Measurements from ENCODE around the gene ITPR1. TPM values are rescaled to one million over a fixed set of nuclear protein-coding genes. Genes with fewer than 3 reads are reported as not detected.

The ITPR1 gene
- total and polyA plus RNA-seq, 11 donors, result 8.9 to 55.8 (median 19.9) TPM

DNA sequence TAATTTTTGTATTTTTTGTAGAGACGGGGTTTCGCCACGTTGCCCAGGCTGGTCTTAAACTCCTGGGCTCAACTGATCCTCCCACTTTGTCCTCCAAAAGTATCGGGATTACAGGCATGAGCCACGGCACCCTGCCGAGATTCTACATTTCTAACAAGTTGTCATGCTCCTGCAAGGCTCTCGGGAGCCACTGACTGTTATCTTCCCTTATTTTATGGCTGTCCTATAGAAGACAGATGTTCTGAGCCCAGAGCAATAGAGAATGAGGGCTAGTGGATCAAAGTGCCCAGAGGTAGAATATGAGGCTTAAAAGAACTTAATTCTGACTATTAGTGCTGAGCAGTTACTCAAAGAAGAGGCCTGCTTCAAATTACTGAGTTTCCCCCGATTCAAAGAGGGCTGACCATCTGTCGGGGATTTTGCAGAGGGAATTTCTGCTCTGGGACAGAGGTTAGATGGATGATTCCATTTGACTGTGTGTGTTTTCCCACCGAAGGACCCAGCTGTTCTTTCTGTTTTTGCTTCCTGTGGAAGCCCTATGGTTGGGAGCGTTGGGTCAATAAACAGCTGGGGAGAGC, 39.5 kb downstream of the ITPR1 start:
- ATAC-seq (peak; percentile 17 to 52 (median 34)), DNase-seq (no peak)
- intact Hi-C loops (cut with DNase I), result loop anchor here in 2 of 10 donors (5.0 to 10.0 kb wide), 2 partner anchors 50 to 52 kb away; no protein-coding TSS in a partner anchor
- H3K27me3 ChIP-seq, result no peaks in the 10 kb centered on the region
- no peaks in the 10 kb centered on the region for H3K36me3 ChIP-seq
- H3K4me3 ChIP-seq, result no peak overlapping the region
- peaks cover 0 to 80% (median 34%) of the 10 kb centered on the region in 12 donors for H3K4me1 ChIP-seq
- H3K9me3 ChIP-seq, result peaks cover 0 to 7% (median 0%) of the 10 kb centered on the region in 12 donors
- TF ChIP-seq CTCF (IDR thresholded peaks at IDR 0.05) (no peak), POLR2A (IDR thresholded peaks at IDR 0.05) (no peak)
- 62 to 73% (median 71%) methylated on average over 11 of the region's 11 CpGs for WGBS, 4 donors
- H3K27ac ChIP-seq, result peak overlapping the region; percentile 2 to 71 (median 48)

- DNase-seq (peak in 1 of 5 donors; percentile 48), ATAC-seq (peak in 3 of 4 donors; percentile 31 to 43 (median 37))
- no peaks in the 10 kb centered on the region for H3K36me3 ChIP-seq
- peaks cover 0 to 69% (median 31%) of the 10 kb centered on the region in 12 donors for H3K4me1 ChIP-seq
- 56 to 59% (median 58%) methylated on average over 14 of the region's 14 CpGs for WGBS, 4 donors
- H3K27ac ChIP-seq, result peak overlapping the region in 9 of 12 donors; percentile 14 to 71 (median 62)
- no peaks in the 10 kb centered on the region for H3K27me3 ChIP-seq
- H3K9me3 ChIP-seq, result peaks cover 0 to 19% (median 0%) of the 10 kb centered on the region in 12 donors
- no peak for TF ChIP-seq POLR2A (IDR thresholded peaks at IDR 0.05)
- no peak for TF ChIP-seq CTCF (IDR thresholded peaks at IDR 0.05)
- H3K4me3 ChIP-seq, result peak overlapping the region in 1 of 12 donors; percentile 4
- intact Hi-C loops (cut with DNase I), result loop anchor here in 2 of 10 donors (5.0 to 10.0 kb wide), 2 partner anchors 49 to 51 kb away; no protein-coding TSS in a partner anchor
Observed at GRCh38 chr3:4533489-4534443, 40.6 kb downstream of the ITPR1 start.

DNA sequence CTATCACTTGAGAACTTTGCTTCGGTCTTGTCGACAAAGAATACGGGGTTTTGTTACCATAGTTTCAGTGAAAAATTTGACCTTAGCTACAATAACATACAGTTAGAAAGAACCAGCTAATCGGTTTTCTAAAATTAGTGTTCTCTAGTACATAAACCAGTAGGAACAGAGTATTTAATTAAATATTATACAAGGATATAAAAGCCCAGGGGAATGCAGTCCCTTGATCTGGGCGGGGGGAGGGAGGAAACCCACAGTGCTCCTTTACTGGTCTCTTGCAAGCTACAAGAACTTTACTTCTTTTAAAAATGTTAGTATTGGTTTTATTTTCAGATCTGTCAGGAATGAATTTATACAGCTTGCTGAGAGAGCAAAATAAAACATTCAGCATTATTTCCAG, 41.8 kb downstream of the ITPR1 start:
- Histone ChIP-seq H3K4me1 (peaks cover 0 to 59% (median 29%) of the 10 kb centered on the region in 12 donors), H3K9me3 (peaks cover 0 to 28% (median 0%) of the 10 kb centered on the region in 12 donors), H3K27me3 (no peaks in the 10 kb centered on the region), H3K36me3 (no peaks in the 10 kb centered on the region), H3K27ac (peak overlapping the region in 5 of 12 donors; percentile 18 to 70 (median 65)), H3K4me3 (no peak overlapping the region)
- intact Hi-C loops (cut with DNase I), result loop anchor here in 2 of 10 donors (5.0 to 10.0 kb wide), 2 partner anchors 47 to 50 kb away; no protein-coding TSS in a partner anchor
- TF ChIP-seq POLR2A (IDR thresholded peaks at IDR 0.05), result no peak
- no peak for TF ChIP-seq CTCF (IDR thresholded peaks at IDR 0.05)
- DNase-seq (no peak), ATAC-seq (peak in 1 of 4 donors; percentile 27)
- 62 to 65% (median 65%) methylated on average over 5 of the region's 5 CpGs for WGBS, 4 donors

All from heart left ventricle (tissue), 16 donors.